Activated T-cell treated with anti-CD3 and anti-CD28 coated beads, Interleukin-2, amount 50 U/mL, for 4 hours (primary cell): Measurements from ENCODE around the gene GIN1. TPM values are rescaled to one million over a fixed set of nuclear protein-coding genes. Genes with fewer than 3 reads are reported as not detected.

ENCODE experiments used
- ATAC-seq, 2 donors: fragments of 200-7000 bp; cut with Tn5 transposase; one replicate each; pipeline ENCODE4 v1.10.0; 2021
- DNase-seq: peaks from one replicate; pipeline ENCODE4 v3.0.0-alpha.2; 2020
- H3K27me3 Mint-ChIP-seq: one replicate; pipeline ENCODE4 v1.8.0; 2021; ENCODE audit warnings: low read depth, mixed read lengths
- H3K36me3 Mint-ChIP-seq: one replicate; pipeline ENCODE4 v1.8.0; 2022; ENCODE audit warnings: mixed read lengths; ENCODE audit not compliant: insufficient read depth
- H3K4me1 Mint-ChIP-seq: one replicate; pipeline ENCODE4 v1.8.0; 2021; ENCODE audit warnings: low read depth, mixed read lengths
- H3K4me3 Mint-ChIP-seq: one replicate; pipeline ENCODE4 v1.8.0; 2021; ENCODE audit warnings: mild to moderate bottlenecking, moderate library complexity, mixed read lengths
- H3K9me3 Mint-ChIP-seq: one replicate; pipeline ENCODE4 v1.8.0; 2021; ENCODE audit warnings: mixed read lengths
- total RNA-seq, 3 donors: library from RNA; stranded (reverse); gene quantifications; one replicate each; pipeline ENCODE4 v1.2.1, GENCODE V29; 2021

The GIN1 gene
- total RNA-seq, 3 donors from 2014 or later, result 5.8 to 7.8 (median 6.1) TPM

DNA sequence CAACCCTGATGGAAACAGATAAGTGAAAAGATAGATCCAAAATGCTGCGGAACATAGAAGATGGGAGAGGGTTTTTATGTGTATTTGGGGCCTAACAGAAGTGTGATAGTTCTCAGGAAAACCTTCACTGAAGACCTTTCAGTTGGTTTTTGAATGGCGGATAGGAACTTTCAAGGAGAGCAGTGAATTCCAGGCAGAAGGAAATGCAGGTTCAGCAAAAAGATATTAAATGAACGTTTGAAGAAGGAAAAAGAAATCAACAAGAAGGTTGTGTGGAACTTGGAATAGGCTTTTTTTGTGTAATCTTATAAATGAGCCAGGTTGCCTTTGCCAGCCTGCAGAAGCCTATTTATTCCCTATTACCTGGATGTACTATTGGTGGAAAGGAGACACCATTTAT is 2.3 kb upstream of the GIN1 start:
- ATAC-seq, result no peak
- DNase-seq, result no peak
- H3K4me1 Mint-ChIP-seq, result peaks cover 57% of the 10 kb centered on the region
- no peaks in the 10 kb centered on the region for H3K9me3 Mint-ChIP-seq
- peaks cover 3% of the 10 kb centered on the region for H3K36me3 Mint-ChIP-seq
- H3K4me3 Mint-ChIP-seq, result peak overlapping the region; percentile 16
- no peaks in the 10 kb centered on the region for H3K27me3 Mint-ChIP-seq

DNA sequence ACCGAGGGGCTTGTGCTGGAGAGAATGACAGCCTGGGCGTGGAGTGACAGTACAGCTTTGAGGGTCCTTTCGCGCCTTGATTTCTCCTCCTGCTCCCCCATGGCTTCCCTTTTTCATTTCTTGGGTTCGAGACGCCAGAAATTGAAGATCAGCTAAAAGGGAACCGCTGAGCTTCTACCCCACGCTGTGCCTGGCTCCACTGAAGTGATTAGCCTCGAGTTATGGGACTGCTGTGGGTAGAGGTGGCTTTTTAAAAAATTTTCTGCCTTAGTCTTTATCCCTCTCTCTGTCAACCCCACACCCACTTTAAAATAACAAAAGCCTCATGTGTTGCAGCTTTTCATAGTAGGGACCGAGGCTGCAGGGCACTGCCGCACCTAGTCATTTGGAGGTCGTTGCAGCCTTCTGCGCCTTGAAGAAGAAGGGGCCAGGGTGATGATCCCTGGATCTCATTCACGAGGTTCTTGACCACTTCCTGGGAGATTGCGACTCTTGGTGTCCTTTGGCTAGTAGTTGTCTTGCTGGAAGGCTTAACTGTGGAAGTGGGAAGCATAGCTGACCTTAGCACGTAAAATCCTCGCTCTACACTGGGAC is 766 bp upstream of the GIN1 start:
- H3K27me3 Mint-ChIP-seq, result no peaks in the 10 kb centered on the region
- no peak for ATAC-seq
- peak overlapping the region; percentile 98 for H3K4me3 Mint-ChIP-seq
- H3K4me1 Mint-ChIP-seq, result peaks cover 51% of the 10 kb centered on the region
- H3K36me3 Mint-ChIP-seq, result peaks cover 2% of the 10 kb centered on the region
- DNase-seq, result no peak
- no peaks in the 10 kb centered on the region for H3K9me3 Mint-ChIP-seq

DNA sequence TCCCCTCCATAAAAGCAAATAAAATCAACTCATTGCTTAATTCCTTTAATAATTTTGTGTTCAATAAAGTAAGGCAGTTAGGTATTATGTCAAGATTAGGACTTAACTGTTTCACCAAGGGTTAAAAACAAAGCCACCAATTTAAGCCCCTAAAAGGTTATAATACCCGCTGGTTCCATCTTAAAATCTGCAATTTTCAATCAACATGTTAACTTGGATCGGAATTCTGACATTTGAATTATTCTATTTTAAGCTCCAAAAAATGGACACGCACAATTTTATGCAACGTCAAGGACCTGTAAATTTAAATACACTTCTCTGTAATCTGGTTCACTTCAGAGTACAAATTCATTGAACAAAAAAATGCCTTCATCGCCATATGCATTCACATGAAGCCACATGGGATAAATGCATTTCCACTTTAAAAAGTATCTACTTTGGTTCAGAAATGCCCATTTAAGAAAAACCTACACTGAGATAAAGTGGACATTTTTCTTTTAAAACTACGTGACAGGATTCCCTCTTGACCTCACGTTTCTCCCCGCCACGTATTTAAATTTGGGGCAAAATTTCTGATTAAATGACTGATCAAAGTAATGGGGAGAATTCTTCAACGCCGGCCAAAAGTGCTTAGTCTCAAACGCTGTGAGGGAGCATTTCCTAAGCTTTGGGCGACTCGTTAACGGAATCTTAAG is 721 bp downstream of the GIN1 start:
- peaks cover 43% of the 10 kb centered on the region for H3K4me1 Mint-ChIP-seq
- peaks cover 4% of the 10 kb centered on the region for H3K36me3 Mint-ChIP-seq

DNA sequence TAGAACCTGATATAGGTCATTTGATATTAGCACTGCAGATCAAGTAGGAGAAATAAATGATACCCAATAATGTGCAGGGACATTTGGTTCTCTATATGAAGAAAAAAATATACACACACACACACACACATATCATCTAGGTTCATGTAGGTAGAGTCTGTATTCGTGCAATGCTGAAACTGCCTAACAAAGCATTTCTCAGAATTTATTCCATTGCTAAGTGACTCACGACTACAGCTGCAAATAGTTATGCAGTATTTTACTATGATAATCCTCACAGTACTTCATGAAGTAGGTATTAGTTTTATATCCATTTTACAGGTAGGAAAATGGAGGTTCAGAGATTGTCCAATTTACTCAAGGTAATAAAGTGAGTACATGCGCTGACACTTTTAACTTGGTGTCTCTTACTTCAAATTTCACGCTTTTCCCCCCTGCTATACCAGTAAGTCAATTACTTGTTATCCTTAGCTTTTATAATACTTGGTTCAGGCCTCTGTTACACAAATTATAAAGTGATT is 2.4 kb downstream of the GIN1 start:
- H3K9me3 Mint-ChIP-seq, result no peaks in the 10 kb centered on the region
- H3K36me3 Mint-ChIP-seq, result peaks cover 4% of the 10 kb centered on the region
- peaks cover 44% of the 10 kb centered on the region for H3K4me1 Mint-ChIP-seq
- ATAC-seq (no peak), DNase-seq (no peak)
- H3K27me3 Mint-ChIP-seq, result no peaks in the 10 kb centered on the region
- no peak overlapping the region for H3K4me3 Mint-ChIP-seq

More for the DNA sequence above, 721 bp downstream of the GIN1 start:
- DNase-seq (no peak), ATAC-seq (no peak)
- Mint-ChIP-seq H3K9me3 (no peaks in the 10 kb centered on the region), H3K4me3 (peak overlapping the region; percentile 98), H3K27me3 (no peaks in the 10 kb centered on the region)

DNA sequence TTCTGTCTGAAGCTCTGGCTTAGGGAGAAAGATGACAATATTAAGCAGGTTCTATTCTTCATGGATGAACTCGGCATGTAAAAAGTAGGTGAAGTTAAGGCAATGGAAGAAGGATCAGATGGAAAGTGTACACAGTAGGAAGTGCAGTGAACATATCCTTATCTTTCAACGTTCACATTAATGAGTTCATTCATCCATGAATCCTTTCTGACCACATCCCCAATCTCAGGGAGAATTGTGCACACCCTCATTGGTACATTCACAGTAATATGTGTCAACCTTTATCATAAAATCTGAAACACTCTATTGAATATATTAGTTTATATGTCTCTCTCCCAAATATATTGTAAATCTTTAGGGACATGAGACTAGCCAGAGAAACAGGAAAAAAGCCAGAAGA is 5.5 kb downstream of the GIN1 start:
- Mint-ChIP-seq H3K9me3 (peaks cover 5% of the 10 kb centered on the region), H3K4me3 (no peak overlapping the region), H3K27me3 (no peaks in the 10 kb centered on the region), H3K4me1 (peaks cover 46% of the 10 kb centered on the region), H3K36me3 (peaks cover 4% of the 10 kb centered on the region)
- no peak for ATAC-seq
- no peak for DNase-seq

DNA sequence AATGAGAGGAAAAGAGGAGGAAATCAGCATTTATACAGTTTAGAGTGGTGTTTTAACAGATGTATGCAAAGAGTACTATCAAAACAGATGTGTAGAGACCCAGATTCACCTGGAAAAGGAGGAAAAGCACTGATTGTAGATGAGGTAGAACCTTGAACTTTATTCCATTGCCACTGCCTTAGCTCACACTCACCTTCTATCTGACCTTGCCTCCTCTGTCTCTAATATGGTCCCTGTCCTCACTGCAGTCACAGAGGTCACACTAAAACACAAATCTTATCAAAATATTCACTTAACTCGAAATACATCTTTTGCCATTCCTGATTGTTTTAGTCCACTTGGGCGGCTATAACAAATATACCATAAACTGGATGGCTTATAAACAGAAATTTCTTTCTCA is 7.0 kb downstream of the GIN1 start:
- Mint-ChIP-seq H3K4me1 (peaks cover 35% of the 10 kb centered on the region), H3K27me3 (no peaks in the 10 kb centered on the region), H3K36me3 (peaks cover 11% of the 10 kb centered on the region), H3K9me3 (peaks cover 5% of the 10 kb centered on the region), H3K4me3 (no peak overlapping the region)
- ATAC-seq (no peak), DNase-seq (no peak)

DNA sequence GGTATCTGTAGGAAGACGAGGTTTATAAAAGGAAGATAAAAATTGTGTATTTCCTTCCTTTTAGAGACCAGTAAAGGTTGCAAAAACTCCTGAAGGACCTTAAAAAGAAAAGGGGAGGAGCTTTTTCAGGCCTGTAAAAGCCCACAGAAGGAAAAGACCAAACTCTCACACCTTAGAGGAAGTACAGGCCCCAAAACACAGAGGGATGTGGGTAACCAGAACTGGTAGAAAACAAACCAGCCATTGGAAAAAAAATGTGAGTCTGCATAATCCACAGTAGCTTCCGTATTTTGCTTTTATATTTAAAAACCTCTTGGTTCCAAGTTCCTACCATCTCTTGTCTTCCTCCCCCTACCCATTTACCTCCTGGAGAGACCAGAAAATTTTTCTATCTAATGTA is 8.5 kb downstream of the GIN1 start:
- Mint-ChIP-seq H3K9me3 (peaks cover 5% of the 10 kb centered on the region), H3K4me3 (peak overlapping the region; percentile 57), H3K36me3 (peaks cover 19% of the 10 kb centered on the region), H3K27me3 (no peaks in the 10 kb centered on the region), H3K4me1 (peaks cover 35% of the 10 kb centered on the region)
- ATAC-seq (no peak), DNase-seq (no peak)

DNA sequence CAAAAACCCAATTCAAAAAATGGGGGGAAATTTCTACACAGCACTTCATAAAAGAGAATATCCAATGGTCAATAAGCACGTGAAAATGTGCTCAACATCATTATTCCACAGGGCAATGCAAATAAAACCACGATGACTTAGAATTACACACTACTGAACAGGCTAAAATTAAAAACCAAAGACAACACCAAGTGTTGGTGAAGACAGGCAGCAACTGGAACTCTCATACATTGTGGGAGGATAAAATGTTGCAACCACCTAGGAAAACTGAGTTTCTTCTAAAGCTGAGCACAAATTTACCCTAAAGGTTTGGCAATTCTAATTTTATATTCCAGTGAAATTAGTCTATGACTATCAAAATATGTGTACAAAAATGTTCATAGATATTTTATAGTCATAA is 9.5 kb downstream of the GIN1 start:
- H3K9me3 Mint-ChIP-seq, result peaks cover 5% of the 10 kb centered on the region
- H3K4me1 Mint-ChIP-seq, result peaks cover 35% of the 10 kb centered on the region
- peaks cover 24% of the 10 kb centered on the region for H3K36me3 Mint-ChIP-seq
- no peak overlapping the region for H3K4me3 Mint-ChIP-seq
- DNase-seq (no peak), ATAC-seq (no peak)
- no peaks in the 10 kb centered on the region for H3K27me3 Mint-ChIP-seq

DNA sequence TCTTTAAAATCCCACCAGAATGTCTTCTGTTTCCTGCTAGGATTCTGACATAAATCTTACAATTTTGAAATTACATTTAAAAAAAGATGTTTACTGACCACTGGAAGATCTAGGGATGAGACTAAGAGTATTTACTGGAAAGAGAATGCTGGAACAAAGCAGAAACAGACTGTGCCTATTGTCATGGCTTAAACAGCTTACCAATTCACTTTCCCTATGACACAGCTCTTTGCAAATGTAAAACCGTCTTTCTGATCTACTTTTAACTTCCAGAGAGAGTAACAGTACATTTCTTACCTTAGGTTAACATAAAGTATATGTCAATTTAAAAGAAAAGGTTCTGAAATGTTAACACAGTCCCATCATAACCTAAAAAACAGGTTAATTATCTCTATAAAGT is 10.7 kb downstream of the GIN1 start:
- DNase-seq (no peak), ATAC-seq (no peak)
- peaks cover 5% of the 10 kb centered on the region for H3K9me3 Mint-ChIP-seq
- no peak overlapping the region for H3K4me3 Mint-ChIP-seq
- H3K36me3 Mint-ChIP-seq, result peaks cover 25% of the 10 kb centered on the region
- H3K4me1 Mint-ChIP-seq, result peaks cover 32% of the 10 kb centered on the region
- no peaks in the 10 kb centered on the region for H3K27me3 Mint-ChIP-seq

DNA sequence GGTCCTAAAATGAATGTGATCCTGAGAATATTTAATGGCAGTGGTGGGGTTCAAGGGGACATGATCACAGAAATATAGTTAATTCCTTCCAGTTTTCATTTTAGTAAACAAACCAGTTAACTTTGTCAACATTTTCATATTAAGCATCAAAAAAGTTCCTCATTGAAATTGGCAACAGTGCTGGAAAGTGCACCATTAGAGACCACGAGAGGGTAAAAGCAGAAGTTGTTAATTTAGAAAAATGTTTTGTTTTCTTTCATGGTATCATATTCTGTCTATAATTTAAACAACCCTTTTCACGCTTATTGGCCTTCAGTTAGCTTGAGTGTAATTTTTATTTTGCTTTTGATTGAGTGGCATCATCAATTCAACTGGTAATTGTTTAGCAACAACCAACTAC is 11.9 kb downstream of the GIN1 start:
- no peak overlapping the region for H3K4me3 Mint-ChIP-seq
- no peak for ATAC-seq
- peaks cover 25% of the 10 kb centered on the region for H3K4me1 Mint-ChIP-seq
- no peaks in the 10 kb centered on the region for H3K27me3 Mint-ChIP-seq
- H3K36me3 Mint-ChIP-seq, result peaks cover 28% of the 10 kb centered on the region
- H3K9me3 Mint-ChIP-seq, result peaks cover 5% of the 10 kb centered on the region
- DNase-seq, result no peak

DNA sequence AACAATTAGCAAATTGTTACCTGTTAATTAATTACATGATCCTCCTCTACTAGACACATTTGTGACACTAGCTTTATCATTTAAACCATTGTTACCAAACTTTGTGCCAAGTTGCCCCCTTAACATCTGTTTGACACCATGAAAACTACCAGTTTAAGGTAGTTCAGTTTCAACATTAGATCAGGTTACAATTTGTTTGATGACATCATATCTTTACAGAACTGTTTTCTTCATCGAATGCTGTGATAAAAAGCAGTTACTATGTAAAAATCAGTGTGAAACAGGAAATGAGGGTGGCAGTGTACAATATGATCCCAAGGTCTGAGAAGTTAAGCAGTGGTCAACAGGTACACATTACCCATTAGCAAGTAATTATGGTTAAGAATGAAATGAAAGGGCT is 17.7 kb downstream of the GIN1 start:
- Mint-ChIP-seq H3K4me3 (no peak overlapping the region), H3K27me3 (no peaks in the 10 kb centered on the region), H3K36me3 (peaks cover 30% of the 10 kb centered on the region), H3K9me3 (no peaks in the 10 kb centered on the region), H3K4me1 (no peaks in the 10 kb centered on the region)
- DNase-seq, result no peak
- ATAC-seq, result no peak

DNA sequence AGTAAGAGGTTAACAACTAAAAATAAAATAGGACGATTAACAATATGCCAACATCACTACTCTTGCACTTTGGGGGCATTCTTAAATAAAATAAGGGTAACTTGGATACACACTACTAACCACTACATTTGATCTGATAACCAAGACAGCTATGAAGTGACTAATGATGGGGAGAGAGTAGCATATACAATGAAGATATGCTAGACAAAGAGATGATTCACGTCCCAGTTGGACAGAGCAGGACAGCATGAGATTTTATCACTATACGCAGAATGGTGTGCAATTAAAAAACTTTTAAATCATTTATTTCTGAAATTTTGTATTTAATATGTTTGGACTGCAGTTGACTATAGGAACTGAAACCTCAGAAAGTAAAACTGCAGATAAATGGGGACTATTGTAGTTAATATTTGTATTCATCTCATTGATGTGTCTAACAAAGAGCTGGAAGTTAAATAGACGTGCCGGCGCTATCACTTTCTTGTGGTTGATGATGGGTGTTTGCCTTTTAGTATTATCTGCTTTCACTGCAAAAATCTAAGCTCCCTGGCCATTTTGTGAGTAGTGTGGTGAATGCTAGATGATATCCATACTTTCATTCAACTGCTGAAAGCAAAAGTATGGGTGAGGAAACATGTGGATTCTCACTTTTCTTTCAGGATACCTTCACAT is 18.7 kb downstream of the GIN1 start:
- Mint-ChIP-seq H3K4me3 (no peak overlapping the region), H3K36me3 (peaks cover 34% of the 10 kb centered on the region), H3K27me3 (no peaks in the 10 kb centered on the region), H3K9me3 (no peaks in the 10 kb centered on the region), H3K4me1 (no peaks in the 10 kb centered on the region)
- DNase-seq (no peak), ATAC-seq (no peak)

DNA sequence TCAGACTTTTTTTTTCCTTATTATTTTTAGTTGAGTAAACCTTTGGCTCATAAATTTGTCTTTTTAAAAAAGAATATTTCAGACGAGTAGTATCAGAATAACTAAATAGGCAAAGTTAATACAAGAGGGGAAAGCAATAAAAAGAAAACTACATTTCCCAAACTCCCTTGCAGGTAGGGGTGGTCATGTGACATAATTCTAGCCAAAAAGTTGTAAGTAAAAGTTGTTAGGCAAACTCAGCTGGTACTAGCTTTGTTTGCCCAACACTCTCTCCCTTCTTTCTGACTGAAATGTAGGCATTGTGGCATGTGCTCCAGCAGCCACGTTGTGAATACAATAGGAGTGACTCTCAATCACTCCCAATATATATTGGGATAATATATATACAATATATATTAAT is 20.9 kb downstream of the GIN1 start:
- ATAC-seq, result no peak
- Mint-ChIP-seq H3K27me3 (no peaks in the 10 kb centered on the region), H3K4me1 (no peaks in the 10 kb centered on the region), H3K4me3 (no peak overlapping the region), H3K36me3 (peaks cover 24% of the 10 kb centered on the region), H3K9me3 (no peaks in the 10 kb centered on the region)
- no peak for DNase-seq

DNA sequence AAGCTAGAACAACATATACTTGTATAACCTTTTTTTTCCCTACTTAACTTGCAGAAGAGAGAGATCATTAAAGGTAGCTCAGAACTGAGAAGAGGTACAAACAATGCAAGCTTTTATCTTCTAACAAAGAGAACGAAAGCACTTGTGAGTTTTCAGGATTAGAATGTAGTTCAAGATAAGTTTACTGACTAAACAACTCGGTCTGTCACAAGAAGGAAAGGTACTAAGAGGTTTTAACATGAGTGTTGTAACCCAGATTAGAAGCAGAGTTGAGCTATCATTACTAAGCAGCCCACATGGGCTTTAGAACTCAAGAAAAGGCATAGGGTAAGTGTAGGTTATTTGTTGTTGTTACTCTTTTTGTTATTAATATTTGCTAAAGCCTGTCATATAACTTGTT is 25.2 kb downstream of the GIN1 start:
- ATAC-seq, result no peak
- Mint-ChIP-seq H3K36me3 (peaks cover 33% of the 10 kb centered on the region), H3K4me3 (no peak overlapping the region), H3K4me1 (no peaks in the 10 kb centered on the region), H3K9me3 (no peaks in the 10 kb centered on the region), H3K27me3 (no peaks in the 10 kb centered on the region)
- no peak for DNase-seq

DNA sequence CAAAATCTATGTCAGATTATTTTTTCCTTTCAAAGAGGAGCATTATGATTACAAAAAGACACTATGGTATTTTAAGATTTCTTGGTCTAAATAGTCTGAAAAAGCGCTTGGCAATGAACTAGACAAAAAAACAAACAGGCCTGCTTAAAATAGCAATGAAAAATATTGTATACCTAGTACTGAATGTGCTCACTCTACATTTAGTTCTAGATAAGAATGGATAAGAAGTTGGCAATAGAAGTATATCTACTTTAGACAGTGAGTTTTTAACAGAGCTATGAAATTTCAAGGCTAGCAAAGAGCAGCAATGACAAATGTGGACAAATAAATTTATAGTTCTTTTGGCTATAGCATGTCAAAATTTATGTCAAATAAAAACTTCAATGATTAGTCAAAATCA is 26.2 kb downstream of the GIN1 start:
- no peak overlapping the region for H3K4me3 Mint-ChIP-seq
- H3K27me3 Mint-ChIP-seq, result no peaks in the 10 kb centered on the region
- ATAC-seq (no peak), DNase-seq (no peak)
- H3K4me1 Mint-ChIP-seq, result no peaks in the 10 kb centered on the region
- peaks cover 36% of the 10 kb centered on the region for H3K36me3 Mint-ChIP-seq
- no peaks in the 10 kb centered on the region for H3K9me3 Mint-ChIP-seq
